ENCODE measurements around the gene TEAD4. TPM values are rescaled to one million over a fixed set of nuclear protein-coding genes. Genes with fewer than 3 reads are reported as not detected.

Gene TEAD4
- total RNA-seq, 2 donors from 2014 or later: 12.9 to 41.5 TPM

DNA sequence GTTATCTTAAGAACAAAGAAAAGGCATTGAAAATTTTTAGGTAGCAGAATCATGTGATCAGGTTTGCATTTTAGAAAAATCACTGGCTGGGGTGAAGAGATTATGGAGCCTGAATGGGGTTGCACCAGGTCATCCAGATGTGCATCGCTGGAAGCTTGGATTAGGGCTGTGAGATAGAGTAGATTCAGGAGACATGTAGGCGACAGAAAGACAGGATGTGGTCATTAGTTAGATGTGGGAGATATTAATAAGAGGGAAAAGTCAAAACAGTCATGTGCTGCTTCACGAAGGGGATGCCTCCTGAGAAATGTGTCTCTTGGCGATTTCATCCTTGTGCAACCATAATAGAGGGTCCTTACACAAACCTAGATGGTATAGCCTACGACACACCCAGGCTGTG lies 25.1 kb downstream of the TEAD4 start:
- H3K36me3 ChIP-seq: no peaks in the 10 kb centered on the region
- H3K27me3 ChIP-seq: no peaks in the 10 kb centered on the region
- no peak for DNase-seq (ENCODE audit: low spot score)
- no peak overlapping the region for H3K27ac ChIP-seq
- no peaks in the 10 kb centered on the region for H3K4me1 ChIP-seq
- H3K9me3 ChIP-seq: no peaks in the 10 kb centered on the region
- no peak overlapping the region for H3K4me3 ChIP-seq
- TF ChIP-seq, protein P1, sequence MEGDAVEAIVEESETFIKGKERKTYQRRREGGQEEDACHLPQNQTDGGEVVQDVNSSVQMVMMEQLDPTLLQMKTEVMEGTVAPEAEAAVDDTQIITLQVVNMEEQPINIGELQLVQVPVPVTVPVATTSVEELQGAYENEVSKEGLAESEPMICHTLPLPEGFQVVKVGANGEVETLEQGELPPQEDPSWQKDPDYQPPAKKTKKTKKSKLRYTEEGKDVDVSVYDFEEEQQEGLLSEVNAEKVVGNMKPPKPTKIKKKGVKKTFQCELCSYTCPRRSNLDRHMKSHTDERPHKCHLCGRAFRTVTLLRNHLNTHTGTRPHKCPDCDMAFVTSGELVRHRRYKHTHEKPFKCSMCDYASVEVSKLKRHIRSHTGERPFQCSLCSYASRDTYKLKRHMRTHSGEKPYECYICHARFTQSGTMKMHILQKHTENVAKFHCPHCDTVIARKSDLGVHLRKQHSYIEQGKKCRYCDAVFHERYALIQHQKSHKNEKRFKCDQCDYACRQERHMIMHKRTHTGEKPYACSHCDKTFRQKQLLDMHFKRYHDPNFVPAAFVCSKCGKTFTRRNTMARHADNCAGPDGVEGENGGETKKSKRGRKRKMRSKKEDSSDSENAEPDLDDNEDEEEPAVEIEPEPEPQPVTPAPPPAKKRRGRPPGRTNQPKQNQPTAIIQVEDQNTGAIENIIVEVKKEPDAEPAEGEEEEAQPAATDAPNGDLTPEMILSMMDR (IDR thresholded peaks at IDR 0.05): no peak

DNA sequence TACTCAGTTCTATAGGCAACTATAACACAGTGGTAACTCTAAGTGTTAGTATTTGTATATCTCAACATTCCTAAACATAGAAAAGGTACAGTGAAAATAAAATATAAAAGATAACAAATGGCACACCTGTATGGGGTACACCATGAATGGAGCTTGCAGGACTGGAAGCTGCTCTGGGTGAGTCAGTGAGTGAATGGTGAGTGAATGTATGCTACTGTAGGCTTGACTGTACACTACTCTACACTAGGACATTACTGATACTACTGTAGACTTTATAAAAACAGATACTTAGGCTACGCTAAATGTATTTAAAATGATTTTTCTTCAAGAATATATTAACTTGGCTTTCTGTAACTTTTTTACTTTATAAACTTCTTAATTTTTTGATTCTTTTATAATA lies 25.5 kb downstream of the TEAD4 start:
- H3K27me3 ChIP-seq: no peaks in the 10 kb centered on the region
- TF ChIP-seq, protein P1 (IDR thresholded peaks at IDR 0.05): no peak
- no peaks in the 10 kb centered on the region for H3K9me3 ChIP-seq
- no peaks in the 10 kb centered on the region for H3K4me1 ChIP-seq
- no peak overlapping the region for H3K4me3 ChIP-seq
- H3K27ac ChIP-seq: no peak overlapping the region
- no peaks in the 10 kb centered on the region for H3K36me3 ChIP-seq
- DNase-seq (ENCODE audit: low spot score): no peak

DNA sequence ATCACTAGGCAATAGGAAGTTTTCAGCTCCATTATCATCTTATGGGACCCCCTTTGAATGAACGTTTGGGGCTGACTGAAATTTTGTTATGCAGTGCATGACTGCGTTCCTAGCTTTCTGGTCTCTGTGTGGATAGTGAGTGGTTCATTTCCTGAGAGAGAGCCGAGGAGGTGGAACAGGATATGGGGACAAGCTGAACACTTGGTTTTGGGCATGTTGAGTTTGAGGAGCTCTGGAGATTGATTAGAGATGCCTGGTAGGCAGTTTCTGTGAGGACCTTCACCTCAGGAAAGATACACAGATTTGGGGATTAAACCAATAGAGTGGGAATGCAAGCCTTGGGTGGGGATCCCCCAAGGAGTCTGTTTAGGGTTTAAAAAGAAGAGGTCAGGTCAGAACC lies 27.7 kb downstream of the TEAD4 start:
- no peaks in the 10 kb centered on the region for H3K9me3 ChIP-seq
- H3K4me1 ChIP-seq: no peaks in the 10 kb centered on the region
- H3K36me3 ChIP-seq: no peaks in the 10 kb centered on the region
- no peak for DNase-seq (ENCODE audit: low spot score)
- no peak overlapping the region for H3K27ac ChIP-seq
- no peak overlapping the region for H3K4me3 ChIP-seq
- TF ChIP-seq, protein P1 (IDR thresholded peaks at IDR 0.05): no peak
- H3K27me3 ChIP-seq: no peaks in the 10 kb centered on the region

DNA sequence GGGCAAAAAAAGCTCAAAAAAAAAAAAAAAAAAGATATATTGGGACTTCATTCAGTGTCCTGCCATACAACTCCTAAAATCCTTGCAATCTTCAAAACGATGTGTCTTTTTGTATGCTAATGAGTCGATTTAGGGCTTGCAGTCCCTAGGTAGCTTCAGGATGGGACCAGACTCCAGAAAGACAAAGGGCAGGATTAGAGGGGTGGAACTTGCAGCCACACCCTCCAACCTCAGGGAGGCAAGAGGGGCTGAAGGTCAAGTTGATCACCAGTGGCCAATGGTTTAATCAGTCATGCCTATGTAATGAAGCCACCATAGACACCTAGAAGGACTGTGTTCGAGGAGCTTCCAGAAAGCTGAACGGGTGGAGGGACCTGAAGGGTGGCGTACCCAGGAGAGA lies 29.3 kb downstream of the TEAD4 start:
- DNase-seq (ENCODE audit: low spot score): no peak
- no peaks in the 10 kb centered on the region for H3K4me1 ChIP-seq
- TF ChIP-seq, protein P1 (IDR thresholded peaks at IDR 0.05): no peak

DNA sequence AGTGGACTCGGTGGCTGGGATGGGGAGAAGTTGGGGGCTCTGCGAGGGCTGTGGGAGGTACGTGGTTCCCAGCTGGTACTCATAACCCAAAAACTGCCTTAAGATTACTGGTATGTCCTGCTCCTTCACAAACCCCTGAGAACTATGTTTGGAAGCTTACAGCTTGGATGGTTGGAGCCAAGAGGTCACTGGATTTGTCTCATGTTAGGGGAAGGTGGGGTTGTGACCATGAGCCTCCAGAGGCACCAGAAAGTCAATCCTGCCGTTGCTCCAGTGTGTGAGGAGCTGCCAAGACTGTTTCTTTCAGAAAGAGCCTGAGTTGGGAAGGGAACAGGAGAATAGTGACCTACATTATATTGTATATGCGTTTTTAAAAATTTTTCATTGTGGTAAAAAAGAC lies 33.5 kb downstream of the TEAD4 start:
- TF ChIP-seq, protein P1 (IDR thresholded peaks at IDR 0.05): no peak
- H3K36me3 ChIP-seq: no peaks in the 10 kb centered on the region
- H3K4me3 ChIP-seq: no peak overlapping the region
- no peaks in the 10 kb centered on the region for H3K27me3 ChIP-seq
- no peak overlapping the region for H3K27ac ChIP-seq
- H3K4me1 ChIP-seq: no peaks in the 10 kb centered on the region
- H3K9me3 ChIP-seq: no peaks in the 10 kb centered on the region
- DNase-seq (ENCODE audit: low spot score): no peak

More for the DNA sequence above, 29.3 kb downstream of the TEAD4 start:
- no peaks in the 10 kb centered on the region for H3K36me3 ChIP-seq
- H3K27me3 ChIP-seq: no peaks in the 10 kb centered on the region
- no peaks in the 10 kb centered on the region for H3K9me3 ChIP-seq
- H3K4me3 ChIP-seq: no peak overlapping the region
- no peak overlapping the region for H3K27ac ChIP-seq

DNA sequence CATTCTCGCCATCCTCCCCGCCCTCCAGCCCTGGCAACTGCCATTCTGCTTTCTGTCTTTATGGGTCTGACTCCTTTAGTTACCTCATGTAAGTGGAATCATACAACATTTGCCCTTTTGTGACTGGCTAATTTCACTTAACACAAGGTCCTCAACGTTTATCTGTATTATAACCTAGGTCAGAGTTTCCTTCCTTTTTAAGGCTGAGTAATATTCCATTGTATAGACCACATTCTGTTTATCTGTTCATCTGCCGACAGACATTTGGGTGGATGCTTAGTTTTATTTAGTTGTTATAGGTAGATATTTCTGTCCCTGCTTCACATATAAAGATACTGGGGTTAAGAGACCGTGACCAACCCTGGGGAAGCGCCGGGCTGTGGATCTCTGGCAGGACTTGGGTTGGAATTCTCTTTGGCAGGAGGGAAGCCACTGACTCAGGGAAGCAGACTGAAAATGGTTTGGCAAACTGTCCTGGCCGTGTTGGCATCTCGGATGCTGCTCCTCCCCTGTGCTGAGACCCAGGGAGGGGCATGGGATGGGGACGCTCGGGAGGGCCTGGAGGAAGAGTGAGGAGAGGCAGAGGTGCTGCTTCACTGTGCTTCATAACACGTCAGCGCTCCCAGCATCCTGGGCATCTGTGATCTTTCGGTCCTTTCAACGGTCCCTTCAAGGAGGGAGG lies 38.9 kb downstream of the TEAD4 start:
- TF ChIP-seq, protein P1 (IDR thresholded peaks at IDR 0.05): no peak
- no peak overlapping the region for H3K4me3 ChIP-seq
- H3K27me3 ChIP-seq: no peaks in the 10 kb centered on the region
- no peak for DNase-seq (ENCODE audit: low spot score)
- H3K4me1 ChIP-seq: peaks cover 0 to 19% of the 10 kb centered on the region in 2 donors
- no peaks in the 10 kb centered on the region for H3K9me3 ChIP-seq
- H3K36me3 ChIP-seq: no peaks in the 10 kb centered on the region
- peak overlapping the region; percentile 79 to 86 for H3K27ac ChIP-seq
